T-cell (primary cell): ENCODE data around the gene ZNF311. TPM values are rescaled to one million over a fixed set of nuclear protein-coding genes. Genes with fewer than 3 reads are reported as not detected.

Experiments
- ATAC-seq, 4 experiments: fragments of 200-7000 bp in 3 of 4; fragments of 150-1000 bp in 1 of 4; cut with Tn5 transposase; replicated peaks in 1 of 4; 1 replicate in 3 of 4; 2 replicates in 1 of 4; pipeline ENCODE4 v1.10.0; 2021; ENCODE audit warnings: moderate library complexity in 3 of 4, mild to moderate bottlenecking in 2 of 4, moderate number of reproducible peaks in 1 of 4
- CTCF ChIA-PET, 2 donors: fragments of 300-600 bp; sonication (Branson Sonifier 250); formaldehyde crosslinking; loops; one replicate each; lab custom pipeline; 2022; ENCODE audit warnings: antibody characterized with exemption in 2 of 2; lab: Charles Lee
- POLR2A ChIA-PET, 2 donors: fragments of 300-600 bp; sonication (Branson Sonifier 250); formaldehyde crosslinking; loops; one replicate each; lab custom pipeline; 2022; ENCODE audit warnings: antibody characterized with exemption in 2 of 2; lab: Charles Lee
- DNase-seq, 35 experiments: peaks; one replicate each; pipeline versions ENCODE4 v3.0.0 to v3.0.0-alpha.2; 2013 to 2023
- H3K27ac ChIP-seq: one replicate; pipeline ENCODE4 v1.5.1; 2013; ENCODE audit warnings: low read length
- H3K27me3 ChIP-seq, 2 experiments: replicated peaks in 1 of 2; 1 replicate in 1 of 2; 2 replicates in 1 of 2; pipeline versions ENCODE4 v1.6.1 to v1.7.0; 2013; ENCODE audit warnings: low read length in 1 of 2, mixed read lengths in 1 of 2; ENCODE audit not compliant: control insufficient read depth in 2 of 2, insufficient read depth in 2 of 2; ENCODE audit errors: extremely low read depth in 1 of 2
- H3K36me3 ChIP-seq, 2 donors: 1 replicate in 1 of 2; 2 replicates in 1 of 2; pipeline versions ENCODE4 v1.6.1 to v1.7.0; 2013; ENCODE audit warnings: low read length in 1 of 2; ENCODE audit not compliant: control insufficient read depth in 2 of 2, insufficient read depth in 1 of 2; ENCODE audit errors: extremely low read depth in 1 of 2
- H3K4me1 ChIP-seq, 2 experiments: 1 replicate in 1 of 2; 2 replicates in 1 of 2; pipeline versions ENCODE4 v1.6.1 to v1.7.0; 2013; ENCODE audit warnings: low read length in 2 of 2, mixed read lengths in 1 of 2; ENCODE audit not compliant: insufficient read depth in 2 of 2, control insufficient read depth in 1 of 2; ENCODE audit errors: extremely low read depth in 1 of 2
- H3K4me3 ChIP-seq, 2 donors: 1 replicate in 1 of 2; 2 replicates in 1 of 2; pipeline versions ENCODE4 v1.5.1 to v1.7.0; 2013; ENCODE audit warnings: mild to moderate bottlenecking in 2 of 2, low read length in 1 of 2, moderate library complexity in 1 of 2; ENCODE audit not compliant: control insufficient read depth in 1 of 2; ENCODE audit errors: extremely low read depth in 1 of 2
- H3K9me3 ChIP-seq: 2 replicates; pipeline ENCODE4 v1.7.0; 2013
- H3K27ac Mint-ChIP-seq, 2 donors: one replicate each; pipeline ENCODE4 v1.8.0; 2020 to 2021; ENCODE audit warnings: mild to moderate bottlenecking in 2 of 2, mixed read lengths in 2 of 2
- H3K27me3 Mint-ChIP-seq, 2 donors: one replicate each; pipeline ENCODE4 v1.8.0; 2021 to 2022; ENCODE audit warnings: mixed read lengths in 2 of 2
- H3K36me3 Mint-ChIP-seq: one replicate; pipeline ENCODE4 v1.8.0; 2021; ENCODE audit warnings: mixed read lengths
- H3K4me1 Mint-ChIP-seq, 3 donors: one replicate each; pipeline ENCODE4 v1.8.0; 2020 to 2022; ENCODE audit warnings: mixed read lengths in 3 of 3, mild to moderate bottlenecking in 1 of 3
- H3K4me3 Mint-ChIP-seq, 3 donors: one replicate each; pipeline ENCODE4 v1.8.0; 2020 to 2022; ENCODE audit warnings: mild to moderate bottlenecking in 3 of 3, mixed read lengths in 3 of 3, moderate library complexity in 3 of 3
- H3K9me3 Mint-ChIP-seq, 3 donors: one replicate each; pipeline ENCODE4 v1.8.0; 2020 to 2022; ENCODE audit warnings: mixed read lengths in 3 of 3
- WGBS: methylation state at CpG from one replicate; pipeline ENCODE4 v1.1.5; 2013; ENCODE audit warnings: missing lambda C conversion rate; ENCODE audit not compliant: insufficient coverage; 5-methylcytosine and 5-hydroxymethylcytosine counted together
- total RNA-seq, 35 experiments: library from RNA in 6 of 35; stranded (reverse) in 6 of 35; fragments of 120-200 nt in 1 of 35; gene quantifications; one replicate each; pipeline versions ENCODE4 v1.2.1 to v1.2.4 and lab custom pipeline; 2013 to 2026

The ZNF311 gene
- total RNA-seq, 5 donors from 2014 or later (not counting 1 experiment from before 2014, with no cell fraction given) = 0.22 to 0.61 (median 0.30) TPM

- Histone ChIP-seq H3K36me3 (no peaks in the 10 kb centered on the region), H3K9me3 (no peaks in the 10 kb centered on the region), H3K4me1 (peaks cover 8 to 31% of the 10 kb centered on the region in 2 experiments), H3K27ac (peak overlapping the region; percentile 64), H3K4me3 (peak overlapping the region; percentile 83 to 98), H3K27me3 (peaks cover 4 to 22% of the 10 kb centered on the region in 2 experiments)
- CTCF ChIA-PET = interaction anchor here in 1 of 2 donors (0.7 to 5.0 kb wide), 5 partner anchors 35 to 143 kb away, joined by 3 to 31 read pairs (median 5); no protein-coding TSS in a partner anchor
- POLR2A ChIA-PET = interaction anchor here (0.6 kb wide), 2 partner anchors 10 to 61 kb away, joined by 3 to 4 read pairs; no protein-coding TSS in a partner anchor
- H3K9me3 Mint-ChIP-seq = no peaks in the 10 kb centered on the region
- DNase-seq (peak; percentile 48 to 83 (median 69)), ATAC-seq (peak; percentile 24 to 56 (median 43))
- H3K27ac Mint-ChIP-seq = peak overlapping the region; percentile 88 to 94
- H3K36me3 Mint-ChIP-seq = no peaks in the 10 kb centered on the region
- peak overlapping the region; percentile 75 to 96 (median 81) for H3K4me3 Mint-ChIP-seq
- no CpG with 5 or more reads among the region's 13 CpGs for WGBS
- H3K4me1 Mint-ChIP-seq = peaks cover 43 to 70% (median 57%) of the 10 kb centered on the region in 3 donors
- peaks cover 15 to 38% of the 10 kb centered on the region in 2 donors for H3K27me3 Mint-ChIP-seq
Observed at GRCh38 chr6:28981431-28981832, 23.7 kb downstream of the ZNF311 start.

- Mint-ChIP-seq H3K27ac (peak overlapping the region; percentile 17 to 79), H3K9me3 (no peaks in the 10 kb centered on the region), H3K4me3 (peak overlapping the region; percentile 75 to 96 (median 81)), H3K27me3 (peaks cover 16 to 34% of the 10 kb centered on the region in 2 donors), H3K4me1 (peaks cover 43 to 70% (median 56%) of the 10 kb centered on the region in 3 donors), H3K36me3 (no peaks in the 10 kb centered on the region)
- no peaks in the 10 kb centered on the region for H3K36me3 ChIP-seq
- H3K4me1 ChIP-seq = peaks cover 8 to 29% of the 10 kb centered on the region in 2 experiments
- no peaks in the 10 kb centered on the region for H3K9me3 ChIP-seq
- peak; percentile 15 to 48 (median 30) for ATAC-seq
- WGBS = 0% methylated on average over 8 of the region's 16 CpGs
- H3K27me3 ChIP-seq = peaks cover 4 to 17% of the 10 kb centered on the region in 2 experiments
- POLR2A ChIA-PET = interaction anchor here (0.6 kb wide), 2 partner anchors 10 to 60 kb away, joined by 3 to 4 read pairs; no protein-coding TSS in a partner anchor
- CTCF ChIA-PET = interaction anchor here in 1 of 2 donors (0.7 to 5.0 kb wide), 5 partner anchors 35 to 143 kb away, joined by 3 to 31 read pairs (median 5); no protein-coding TSS in a partner anchor
- H3K4me3 ChIP-seq = peak overlapping the region; percentile 83 to 98
- no peak overlapping the region for H3K27ac ChIP-seq
- DNase-seq = peak in 15 of 35 experiments; percentile 11 to 60 (median 27)
Observed at GRCh38 chr6:28980852-28981430, 24.2 kb downstream of the ZNF311 start.

- WGBS = 69% methylated on average over 4 of the region's 8 CpGs
- Mint-ChIP-seq H3K4me1 (peaks cover 37 to 67% (median 50%) of the 10 kb centered on the region in 3 donors), H3K36me3 (no peaks in the 10 kb centered on the region), H3K27me3 (peaks cover 16 to 31% of the 10 kb centered on the region in 2 donors), H3K9me3 (no peaks in the 10 kb centered on the region), H3K4me3 (peak overlapping the region; percentile 75 to 96 (median 81)), H3K27ac (peak overlapping the region in 1 of 2 donors; percentile 4)
- CTCF ChIA-PET = interaction anchor here in 1 of 2 donors (1.7 to 5.0 kb wide), 3 partner anchors 36 to 142 kb away, joined by 5 to 31 read pairs (median 7); no protein-coding TSS in a partner anchor
- Histone ChIP-seq H3K27me3 (peaks cover 4 to 10% of the 10 kb centered on the region in 2 experiments), H3K36me3 (no peaks in the 10 kb centered on the region), H3K27ac (no peak overlapping the region), H3K9me3 (no peaks in the 10 kb centered on the region), H3K4me1 (peaks cover 8 to 24% of the 10 kb centered on the region in 2 experiments), H3K4me3 (peak overlapping the region; percentile 83 to 98)
- no peak for DNase-seq
- POLR2A ChIA-PET = interaction anchor here in 1 of 2 donors (0.9 kb wide), 1 partner anchor 56 kb away, joined by 3 read pairs; no protein-coding TSS in a partner anchor
- ATAC-seq = no peak
Observed at GRCh38 chr6:28980137-28980851, 24.8 kb downstream of the ZNF311 start.

- WGBS = 20% methylated on average over 1 of the region's 2 CpGs
- DNase-seq (no peak), ATAC-seq (no peak)
- Mint-ChIP-seq H3K27me3 (peaks cover 16 to 28% of the 10 kb centered on the region in 2 donors), H3K36me3 (no peaks in the 10 kb centered on the region), H3K4me3 (no peak overlapping the region), H3K9me3 (no peaks in the 10 kb centered on the region), H3K4me1 (peaks cover 32 to 61% (median 44%) of the 10 kb centered on the region in 3 donors), H3K27ac (no peak overlapping the region)
- no peaks in the 10 kb centered on the region for H3K9me3 ChIP-seq
- H3K36me3 ChIP-seq = no peaks in the 10 kb centered on the region
- H3K27ac ChIP-seq = no peak overlapping the region
- CTCF ChIA-PET = interaction anchor here in 1 of 2 donors (0.6 to 5.0 kb wide), 2 partner anchors 9 to 142 kb away, joined by 3 to 31 read pairs; no protein-coding TSS in a partner anchor
- H3K4me1 ChIP-seq = peaks cover 8 to 22% of the 10 kb centered on the region in 2 experiments
- H3K4me3 ChIP-seq = no peak overlapping the region
- POLR2A ChIA-PET = interaction anchor here in 1 of 2 donors (0.9 kb wide), 1 partner anchor 55 kb away, joined by 3 read pairs; no protein-coding TSS in a partner anchor
- H3K27me3 ChIP-seq = peaks cover 4 to 10% of the 10 kb centered on the region in 2 experiments
Observed at GRCh38 chr6:28979679-28980078, 25.4 kb downstream of the ZNF311 start.

DNA sequence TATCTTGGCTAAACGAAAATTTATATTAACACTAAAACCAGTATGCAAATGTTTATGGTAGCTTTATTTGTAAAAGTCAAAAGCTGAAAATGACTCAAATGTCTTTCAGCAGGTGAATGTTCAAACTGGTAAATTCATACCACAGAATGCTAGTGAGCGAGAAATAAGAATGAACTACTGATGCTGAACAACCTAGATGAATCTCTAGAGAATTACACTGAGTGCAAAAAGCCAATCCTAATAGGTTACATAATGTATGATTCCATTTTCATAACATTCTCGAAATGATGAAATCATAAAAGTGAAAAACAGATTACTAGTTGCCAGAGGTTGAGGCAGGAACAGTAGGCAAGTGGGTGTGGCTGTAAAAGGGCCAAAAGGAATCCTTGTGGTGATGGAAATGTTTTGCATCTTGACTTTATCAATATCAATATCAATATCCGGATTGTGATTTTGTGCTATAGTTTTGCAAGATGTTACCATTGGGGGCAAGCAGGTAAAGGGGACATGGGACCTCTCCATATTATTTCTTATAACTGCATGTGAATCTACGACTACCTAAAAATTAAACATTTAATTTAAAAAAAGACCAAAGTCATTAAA is 26.1 kb downstream of the ZNF311 start:
- Histone ChIP-seq H3K27ac (no peak overlapping the region), H3K36me3 (no peaks in the 10 kb centered on the region), H3K27me3 (peaks cover 4 to 12% of the 10 kb centered on the region in 2 experiments), H3K9me3 (no peaks in the 10 kb centered on the region), H3K4me3 (no peak overlapping the region), H3K4me1 (peaks cover 8 to 22% of the 10 kb centered on the region in 2 experiments)
- Mint-ChIP-seq H3K4me1 (peaks cover 32 to 59% (median 43%) of the 10 kb centered on the region in 3 donors), H3K4me3 (no peak overlapping the region), H3K36me3 (no peaks in the 10 kb centered on the region), H3K27ac (peak overlapping the region in 1 of 2 donors; percentile 25), H3K27me3 (peaks cover 19 to 33% of the 10 kb centered on the region in 2 donors), H3K9me3 (no peaks in the 10 kb centered on the region)
- POLR2A ChIA-PET = interaction anchor here in 1 of 2 donors (0.9 kb wide), 1 partner anchor 55 kb away, joined by 3 read pairs; no protein-coding TSS in a partner anchor
- CTCF ChIA-PET = interaction anchor here in 1 of 2 donors (0.6 to 5.0 kb wide), 5 partner anchors 9 to 141 kb away, joined by 3 to 31 read pairs (median 3); no protein-coding TSS in a partner anchor
- no CpG with 5 or more reads among the region's 5 CpGs for WGBS
- ATAC-seq = no peak
- DNase-seq = no peak
